Islet of Langerhans (tissue), 1 donor: ENCODE measurements around the gene LRRC42.

Experiments
- FAIRE-seq: peaks from one replicate; lab custom pipeline; 2011; peaks lifted over from hg19 to GRCh38; lab: Jason Lieb, UNC

The LRRC42 gene

DNA sequence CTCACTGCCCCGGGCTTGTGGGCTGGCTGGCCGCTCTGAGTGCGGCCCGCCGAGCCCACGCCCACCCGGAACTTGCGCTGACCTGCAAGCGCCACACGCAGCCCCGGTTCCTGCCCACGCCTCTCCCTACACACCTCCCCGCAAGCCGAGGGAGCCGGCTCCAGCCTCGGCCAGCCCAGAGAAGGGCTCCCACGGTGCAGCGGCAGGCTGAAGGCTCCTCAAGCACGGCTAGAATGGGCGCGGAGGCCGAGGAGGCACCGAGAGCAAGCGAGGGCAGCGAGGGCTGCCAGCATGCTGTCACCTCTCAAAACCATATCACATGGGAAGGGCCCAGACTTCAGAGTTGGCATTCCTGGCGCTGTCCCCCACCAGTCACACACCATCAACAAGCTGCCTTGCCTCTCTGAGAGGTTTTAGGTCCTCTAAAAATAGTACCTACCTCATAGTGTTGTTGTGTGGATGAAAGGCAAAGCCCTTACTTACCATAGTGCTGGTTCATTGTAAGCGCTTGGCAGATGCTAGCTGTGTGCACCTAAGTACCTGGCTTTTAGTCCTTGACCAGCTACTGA is 58.4 kb downstream of the LRRC42 start:
- FAIRE-seq: no peak

- no peak for FAIRE-seq
These were observed 60.4 kb downstream of the LRRC42 start for GRCh38 chr1:54006508-54006907.

GRCh38 chr1:54007613-54008012 is 61.5 kb downstream of the LRRC42 start:
- no peak for FAIRE-seq

GRCh38 chr1:54008876-54009275 is 62.7 kb downstream of the LRRC42 start:
- FAIRE-seq: no peak

GRCh38 chr1:54009406-54009805 is 63.3 kb downstream of the LRRC42 start:
- no peak for FAIRE-seq

- no peak for FAIRE-seq
These were observed 64.4 kb downstream of the LRRC42 start for GRCh38 chr1:54010415-54011117.

GRCh38 chr1:54011316-54012007 is 65.3 kb downstream of the LRRC42 start:
- no peak for FAIRE-seq

GRCh38 chr1:54012008-54012325 is 65.8 kb downstream of the LRRC42 start:
- no peak for FAIRE-seq

DNA sequence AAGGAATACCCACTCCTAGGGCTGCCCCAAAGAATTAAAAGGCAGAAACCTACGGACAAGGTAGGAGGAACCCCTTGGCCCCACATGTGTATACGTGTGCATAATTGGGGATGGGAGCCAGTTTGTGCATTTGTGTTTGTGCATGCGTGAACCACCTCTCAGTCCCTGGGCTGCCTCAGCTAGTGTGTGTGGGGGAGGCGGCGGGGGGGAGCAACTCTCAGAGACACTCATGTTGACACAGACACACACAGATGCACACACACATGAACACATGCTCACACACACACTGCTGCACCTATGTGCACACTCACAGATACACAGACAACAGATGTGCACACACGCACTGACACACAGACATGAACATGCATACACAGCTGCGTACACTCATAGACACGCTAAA is 66.7 kb downstream of the LRRC42 start:
- no peak for FAIRE-seq

DNA sequence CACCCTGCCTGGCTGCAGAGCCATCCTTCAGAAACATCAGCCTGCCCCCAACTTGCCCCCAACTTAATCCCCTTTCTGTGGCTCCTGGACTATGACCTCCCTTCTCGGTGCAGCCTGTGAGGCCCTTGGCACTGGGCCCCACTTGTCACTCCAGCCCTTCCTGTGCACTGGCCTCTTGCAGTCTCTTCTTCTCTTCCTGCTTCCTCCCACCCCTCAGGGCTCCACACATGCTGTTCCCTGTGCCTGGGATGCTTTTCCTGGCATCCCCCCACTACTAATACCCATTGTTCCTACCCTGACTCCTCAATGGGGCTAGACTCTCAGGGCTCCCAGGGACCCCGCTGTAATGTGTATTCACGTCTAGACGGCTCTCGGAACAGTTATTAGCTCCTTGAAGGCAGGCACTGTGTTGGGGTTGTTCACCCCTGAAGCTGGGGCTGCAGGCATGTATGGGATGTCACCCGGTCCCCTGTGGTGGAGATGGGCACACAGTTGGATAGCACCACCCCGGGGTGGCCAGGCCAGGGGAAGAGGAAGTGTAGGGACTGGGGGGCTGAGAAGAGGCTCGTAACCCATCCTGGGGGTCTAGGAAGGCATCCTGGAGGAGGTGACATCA is 67.4 kb downstream of the LRRC42 start:
- no peak for FAIRE-seq

DNA sequence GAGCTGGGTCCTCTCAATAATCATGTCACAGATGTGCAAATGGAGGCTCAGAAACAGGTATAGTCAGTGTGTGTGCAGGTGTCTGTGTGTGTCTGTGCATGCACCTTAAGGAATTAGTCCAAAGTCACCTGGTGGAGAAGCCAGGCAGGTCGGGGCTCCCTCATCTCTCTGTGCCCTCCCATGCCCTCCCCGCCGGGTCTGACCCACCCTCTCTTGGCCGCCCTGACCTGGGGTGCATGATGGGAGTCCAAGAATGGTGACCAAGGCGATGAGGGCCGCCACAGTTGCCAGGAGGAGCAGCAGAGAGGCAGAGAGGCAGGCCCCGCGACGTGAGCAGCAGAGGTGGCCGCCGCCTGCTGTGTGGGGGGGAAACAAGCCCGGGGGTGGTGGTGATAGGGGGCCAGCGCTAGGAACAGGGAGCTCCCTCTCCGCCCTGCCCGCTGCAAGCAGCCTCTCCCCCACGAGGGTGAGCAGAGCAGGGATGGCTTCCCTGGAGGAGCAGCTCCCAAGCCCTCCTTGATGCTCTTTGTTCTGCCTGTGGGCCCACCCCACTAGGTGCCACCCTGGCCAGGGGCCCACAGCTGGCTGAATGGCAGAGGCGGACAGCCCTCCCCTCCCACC is 68.0 kb downstream of the LRRC42 start:
- FAIRE-seq: no peak

- no peak for FAIRE-seq
These were observed 70.5 kb downstream of the LRRC42 start for GRCh38 chr1:54016343-54017282.
